WI38 (cell line): Measurements from ENCODE around the gene DDT.
"Not testable (repeated sequence)": the region's sequence is repeated elsewhere in the genome, so short reads cannot be mapped to it uniquely, and the experiment has no call there.

Source experiments
- H3K4me3 ChIP-seq: 2 replicates; pipeline ENCODE4 v1.5.1; 2011; ENCODE audit warnings: low read depth, mild to moderate bottlenecking, control low read depth, low read length
- CTCF ChIP-seq: IDR thresholded peaks from 2 replicates; pipeline ENCODE4 v1.5.1; 2012; ENCODE audit warnings: low read depth, mild to moderate bottlenecking, control low read depth, low read length

The DDT gene

GRCh38 chr22:24002851-24003250 lies 28.6 kb upstream of the DDT start:
- no peak overlapping the region for H3K4me3 ChIP-seq
- TF ChIP-seq CTCF, result no peak

- H3K4me3 ChIP-seq, result no peak overlapping the region
- no peak for TF ChIP-seq CTCF
Observed at GRCh38 chr22:24002272-24002671, 28.0 kb upstream of the DDT start.

- no peak overlapping the region for H3K4me3 ChIP-seq
- no peak for TF ChIP-seq CTCF
Observed at GRCh38 chr22:24001314-24001713, 27.1 kb upstream of the DDT start.

DNA sequence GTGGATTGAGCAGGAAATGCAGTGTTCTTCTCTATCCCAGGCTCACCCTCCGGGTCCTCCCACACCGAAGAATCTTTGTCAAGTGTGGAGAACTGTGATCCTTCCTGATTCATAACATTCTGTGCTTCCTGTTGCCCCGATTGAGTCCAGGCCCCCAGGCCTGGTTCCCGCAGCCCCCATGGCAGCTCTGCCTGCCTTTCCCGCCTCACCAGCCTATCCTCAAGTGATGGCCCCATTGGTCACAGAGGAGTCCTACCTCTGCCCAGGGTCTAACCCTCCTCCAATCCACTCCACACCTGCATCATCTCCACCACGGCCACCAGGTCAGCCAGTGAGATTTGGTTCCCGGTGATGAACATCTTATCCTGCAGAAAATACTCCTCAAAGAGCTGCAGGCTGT lies 25.5 kb upstream of the DDT start:
- not testable (repeated sequence) for H3K4me3 ChIP-seq

- TF ChIP-seq CTCF, result no peak
- H3K4me3 ChIP-seq, result no peak overlapping the region
Observed at GRCh38 chr22:23997092-23997491, 22.9 kb upstream of the DDT start.

- H3K4me3 ChIP-seq, result not testable (repeated sequence)
Observed at GRCh38 chr22:23993581-23994177, 19.4 kb upstream of the DDT start.

DNA sequence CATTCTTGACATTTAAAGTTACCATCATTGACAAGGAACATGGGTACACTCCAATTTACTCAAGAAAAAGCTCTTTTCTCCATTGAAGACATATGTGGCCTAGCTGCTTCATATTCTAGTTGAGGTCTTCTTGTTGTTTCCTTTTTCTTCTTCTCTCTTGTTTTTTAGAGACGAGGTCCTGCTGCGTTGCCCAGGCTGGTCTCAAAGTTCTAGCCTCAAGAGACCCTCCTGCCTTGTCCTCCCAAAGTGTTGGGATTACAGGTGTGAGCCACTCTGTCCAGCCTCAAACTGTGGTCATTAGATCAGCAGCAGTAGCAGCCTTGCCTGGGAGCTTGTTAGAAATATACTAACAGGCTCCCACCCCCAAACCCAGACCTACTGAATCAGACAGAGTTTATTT lies 18.8 kb upstream of the DDT start:
- not testable (repeated sequence) for H3K4me3 ChIP-seq

- H3K4me3 ChIP-seq, result not testable (repeated sequence)
Observed at GRCh38 chr22:23989583-23990244, 15.5 kb upstream of the DDT start.

- not testable (repeated sequence) for H3K4me3 ChIP-seq
Observed at GRCh38 chr22:23986538-23987178, 12.4 kb upstream of the DDT start.

DNA sequence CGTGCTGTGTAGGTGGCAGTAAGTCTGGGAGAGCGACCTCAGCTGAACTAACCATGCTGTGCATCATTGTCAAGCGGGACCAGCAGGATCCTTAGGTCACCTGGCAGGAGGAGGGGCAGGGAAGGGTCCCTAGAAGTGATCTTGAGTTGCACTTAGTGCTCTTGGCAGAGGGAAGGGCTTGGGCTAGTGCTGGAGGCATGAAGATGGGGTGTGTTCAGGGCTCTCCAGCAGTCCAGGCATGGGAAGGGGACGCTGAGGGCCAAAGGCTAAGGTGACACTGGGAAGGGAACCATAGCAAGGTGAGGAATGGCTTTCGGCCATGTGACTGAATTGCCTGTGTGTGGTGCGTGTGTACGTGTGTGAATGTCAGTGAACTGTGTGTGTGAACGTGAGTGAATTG lies 11.8 kb upstream of the DDT start:
- not testable (repeated sequence) for H3K4me3 ChIP-seq
